GM12872 (cell line): Measurements from ENCODE around the gene DCXR.

ENCODE experiments used
- TF ChIP-seq, protein P1 (sequence below): IDR thresholded peaks from 3 replicates; pipeline ENCODE4 v1.5.1; 2011; ENCODE audit warnings: low read depth, mild to moderate bottlenecking, low read length, moderate library complexity; ENCODE audit not compliant: insufficient read depth

DCXR gene

DNA sequence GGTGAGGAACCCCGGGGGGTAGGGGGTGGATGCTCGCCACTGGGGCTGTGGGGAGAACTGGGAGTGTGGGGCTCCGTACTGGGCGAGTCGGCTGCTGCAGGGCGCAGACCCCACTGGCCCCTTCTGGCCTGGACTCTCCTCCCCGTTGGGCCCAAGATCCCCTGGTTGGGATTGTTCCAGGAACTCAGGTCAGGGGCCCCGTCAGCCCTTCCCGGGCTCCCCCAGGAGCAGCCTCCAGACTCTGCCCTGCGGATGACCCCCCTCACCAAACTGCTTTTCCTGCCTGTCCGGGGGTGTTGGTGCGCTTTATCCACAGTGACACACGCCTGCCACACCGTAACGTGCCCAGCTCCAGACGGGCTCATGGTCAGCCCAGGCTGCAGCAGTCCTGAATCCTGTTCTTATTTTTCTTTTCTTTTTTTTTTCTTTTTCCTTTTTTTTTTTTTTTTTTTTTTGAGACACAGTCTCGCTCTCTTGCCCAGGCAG is 35.9 kb downstream of the DCXR start:
- TF ChIP-seq, protein P1, sequence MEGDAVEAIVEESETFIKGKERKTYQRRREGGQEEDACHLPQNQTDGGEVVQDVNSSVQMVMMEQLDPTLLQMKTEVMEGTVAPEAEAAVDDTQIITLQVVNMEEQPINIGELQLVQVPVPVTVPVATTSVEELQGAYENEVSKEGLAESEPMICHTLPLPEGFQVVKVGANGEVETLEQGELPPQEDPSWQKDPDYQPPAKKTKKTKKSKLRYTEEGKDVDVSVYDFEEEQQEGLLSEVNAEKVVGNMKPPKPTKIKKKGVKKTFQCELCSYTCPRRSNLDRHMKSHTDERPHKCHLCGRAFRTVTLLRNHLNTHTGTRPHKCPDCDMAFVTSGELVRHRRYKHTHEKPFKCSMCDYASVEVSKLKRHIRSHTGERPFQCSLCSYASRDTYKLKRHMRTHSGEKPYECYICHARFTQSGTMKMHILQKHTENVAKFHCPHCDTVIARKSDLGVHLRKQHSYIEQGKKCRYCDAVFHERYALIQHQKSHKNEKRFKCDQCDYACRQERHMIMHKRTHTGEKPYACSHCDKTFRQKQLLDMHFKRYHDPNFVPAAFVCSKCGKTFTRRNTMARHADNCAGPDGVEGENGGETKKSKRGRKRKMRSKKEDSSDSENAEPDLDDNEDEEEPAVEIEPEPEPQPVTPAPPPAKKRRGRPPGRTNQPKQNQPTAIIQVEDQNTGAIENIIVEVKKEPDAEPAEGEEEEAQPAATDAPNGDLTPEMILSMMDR = no peak

DNA sequence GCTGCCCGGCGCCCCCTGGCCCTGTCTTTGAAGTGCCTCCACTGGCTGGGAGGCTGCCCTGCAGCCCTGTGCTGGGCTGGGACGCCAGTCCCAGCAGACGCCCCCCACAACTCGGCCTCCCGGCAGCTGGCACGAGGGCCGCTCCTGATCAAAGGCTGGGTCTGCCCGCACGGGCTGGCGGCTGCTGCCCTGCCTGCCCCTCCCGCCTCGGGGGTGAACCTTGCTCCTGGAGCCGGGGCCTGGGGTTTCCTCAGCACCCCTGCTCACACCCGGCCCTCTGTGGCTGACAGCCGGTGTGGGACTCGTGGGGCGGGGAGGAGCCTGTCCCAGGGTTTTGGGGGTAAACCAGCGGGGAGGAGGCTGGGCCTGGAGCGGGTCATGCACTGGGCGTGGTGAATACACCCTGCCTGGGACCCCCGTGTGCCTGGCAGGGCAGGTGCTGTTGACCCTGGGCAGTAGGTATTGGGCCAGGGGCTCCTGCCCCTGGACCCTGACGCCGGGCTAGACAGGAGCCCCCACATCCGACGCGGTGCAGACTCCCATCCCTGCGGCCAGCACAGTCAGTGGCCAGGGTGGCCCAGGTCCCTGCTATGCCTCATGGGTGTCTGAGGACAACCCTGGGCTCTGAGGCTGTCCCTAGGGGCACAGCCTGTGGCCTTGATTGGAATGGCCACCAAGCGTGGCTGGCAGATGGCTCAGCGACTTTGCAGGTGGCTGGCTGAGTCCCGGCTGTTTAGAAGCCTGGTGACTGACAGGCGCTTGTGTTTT is 36.5 kb downstream of the DCXR start:
- TF ChIP-seq, protein P1 = no peak

DNA sequence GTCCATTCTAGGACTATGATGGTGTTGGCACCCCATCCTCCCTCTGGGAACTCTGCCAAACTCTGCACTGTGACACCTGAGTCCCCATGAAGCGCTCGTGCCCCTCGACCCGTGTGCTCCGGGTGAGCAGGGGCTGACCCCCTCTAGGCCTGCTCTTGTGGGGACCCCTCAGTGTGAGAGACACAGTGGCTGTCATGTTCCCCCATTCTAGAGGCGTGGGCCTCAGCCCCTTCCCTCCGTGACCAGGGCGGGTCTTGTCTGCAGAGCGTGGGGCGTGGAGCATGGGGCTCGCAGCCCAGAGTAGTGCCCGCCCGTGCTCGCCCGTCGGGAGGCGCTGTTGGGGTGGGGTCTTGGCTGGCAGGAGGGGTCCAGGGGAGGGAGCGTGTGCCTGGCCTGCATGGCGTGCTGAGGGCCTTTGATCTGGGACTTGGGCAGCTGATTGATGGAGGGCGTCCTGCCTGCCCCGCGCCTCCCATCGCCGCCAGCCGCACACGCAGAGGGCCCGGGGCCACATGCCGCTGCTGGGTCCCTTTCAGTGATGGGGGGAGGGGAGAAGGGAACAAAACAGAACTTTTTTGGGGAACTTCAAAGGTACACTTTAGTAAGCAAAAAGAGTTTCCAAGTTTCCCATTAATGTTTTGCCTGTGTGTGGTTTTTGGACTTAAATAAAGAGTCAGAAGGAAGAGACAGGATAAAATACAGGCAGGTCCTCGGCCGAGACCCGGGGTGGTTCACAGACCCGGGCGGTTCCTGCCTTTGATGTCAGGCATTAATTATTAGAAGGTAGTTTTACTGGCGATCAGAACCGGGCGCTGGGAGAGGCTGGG is 37.3 kb downstream of the DCXR start:
- TF ChIP-seq, protein P1 = no peak

DNA sequence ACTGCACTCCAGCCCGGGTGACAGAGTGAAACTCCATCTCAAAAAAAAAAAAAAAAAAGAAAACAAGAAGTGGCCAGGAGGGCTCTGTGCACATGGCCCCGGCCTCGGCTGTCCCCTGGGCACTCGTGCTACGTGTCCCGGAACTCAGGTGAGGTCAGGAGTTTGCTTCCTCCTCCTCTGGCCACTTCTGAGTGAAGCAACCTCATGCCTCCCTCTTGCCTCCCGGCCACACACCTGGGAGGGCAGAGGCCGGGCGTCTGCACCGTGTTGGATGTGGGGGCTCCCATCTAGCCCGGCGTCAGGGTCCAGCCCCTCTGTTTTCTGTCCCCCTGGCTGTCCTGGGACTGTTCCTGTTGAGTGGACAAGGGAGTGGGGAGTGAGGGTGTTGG is 37.9 kb downstream of the DCXR start:
- TF ChIP-seq, protein P1 = no peak

DNA sequence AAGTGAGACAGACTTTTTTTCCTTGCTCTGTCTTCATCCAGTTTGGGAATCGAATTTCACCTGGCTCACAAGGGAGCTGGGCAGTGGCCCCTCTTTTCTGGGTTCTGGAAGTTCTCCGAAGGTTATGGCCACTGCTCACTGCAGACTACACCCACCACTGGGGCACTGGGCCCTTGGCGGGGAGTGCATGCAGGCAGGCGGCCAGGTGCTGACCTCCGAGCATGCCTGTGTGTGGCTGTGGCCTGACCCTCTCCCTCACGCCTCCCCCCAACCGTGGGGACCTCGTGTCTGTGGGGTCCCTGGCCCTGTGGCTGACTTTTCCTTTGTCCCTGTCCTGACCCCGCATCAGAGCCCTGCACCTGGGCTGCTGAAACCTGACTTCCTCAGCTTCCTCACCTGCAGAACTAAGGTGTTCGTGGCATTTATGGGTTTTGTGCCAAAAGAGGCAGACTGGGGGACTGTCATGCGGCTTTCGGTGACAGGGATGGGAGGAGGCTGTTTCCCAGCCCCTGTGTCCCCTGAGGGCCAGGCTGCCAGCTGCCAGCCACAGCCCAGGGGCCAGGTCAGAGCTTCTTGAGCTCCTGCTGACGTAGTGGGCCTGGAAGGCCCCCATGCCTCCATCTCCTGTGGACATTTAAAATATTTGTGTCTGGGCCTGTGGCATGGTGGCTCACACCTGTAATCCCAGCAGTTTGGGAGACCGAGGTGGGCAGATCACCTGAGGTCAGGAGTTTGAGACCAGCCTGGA is 38.6 kb downstream of the DCXR start:
- TF ChIP-seq, protein P1 = no peak

DNA sequence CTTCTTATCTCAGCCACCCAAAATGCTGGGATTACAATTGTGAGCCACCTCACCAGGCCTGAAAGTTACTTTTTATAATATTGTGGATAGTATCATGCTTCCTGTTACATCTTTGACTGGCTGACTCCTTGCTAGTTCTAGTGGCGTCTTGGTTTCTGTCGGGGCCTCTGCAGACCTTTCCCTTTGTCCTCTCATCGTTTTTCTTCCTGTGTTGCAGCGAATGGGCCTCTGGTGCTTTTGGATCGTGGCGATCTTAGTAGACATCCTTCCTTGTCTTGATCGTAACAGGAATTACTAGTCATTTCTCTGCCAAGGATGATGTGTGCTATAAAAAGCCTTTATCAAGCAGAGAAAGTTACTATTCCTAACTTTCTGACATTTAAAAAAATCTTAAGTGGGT is 39.3 kb downstream of the DCXR start:
- TF ChIP-seq, protein P1 = no peak
